Fibroblast of lung (primary cell): Measurements from ENCODE around the gene PIK3C3.

ENCODE experiments used
- CTCF ChIP-seq, 2 donors: IDR thresholded peaks in 1 of 2; conservative IDR thresholded peaks in 1 of 2; 1 replicate in 1 of 2; 2 replicates in 1 of 2; pipeline ENCODE4 v1.5.1; 2011 to 2012; ENCODE audit warnings: low read length in 2 of 2, control low read depth in 1 of 2, inconsistent platforms in 1 of 2, low read depth in 1 of 2, mild to moderate bottlenecking in 1 of 2
- EZH2 ChIP-seq: IDR thresholded peaks from 2 replicates; pipeline ENCODE4 v1.5.1; 2012; ENCODE audit warnings: low read length, control low read depth, mild to moderate bottlenecking; ENCODE audit errors: missing control alignments

GRCh38 chr18:41996020-41996419 lies 41.0 kb downstream of the PIK3C3 start:
- TF ChIP-seq CTCF (conservative IDR thresholded peaks at IDR 0.05 in 1 of 2, IDR thresholded peaks at IDR 0.05 in 1 of 2; ENCODE audit: low read depth in 1 of 2, low read length in 2 of 2) (no peak), EZH2 (no peak)
